GM12873 (cell line): ENCODE data around the gene RTL10.

Source experiments
- TF ChIP-seq, protein P1 (sequence below): IDR thresholded peaks from 2 replicates; pipeline ENCODE4 v1.5.1; 2012; ENCODE audit warnings: low read depth, mild to moderate bottlenecking, moderate library complexity, low read length, control low read depth; ENCODE audit not compliant: insufficient read depth; ENCODE audit errors: missing control alignments

The RTL10 gene, protein sequence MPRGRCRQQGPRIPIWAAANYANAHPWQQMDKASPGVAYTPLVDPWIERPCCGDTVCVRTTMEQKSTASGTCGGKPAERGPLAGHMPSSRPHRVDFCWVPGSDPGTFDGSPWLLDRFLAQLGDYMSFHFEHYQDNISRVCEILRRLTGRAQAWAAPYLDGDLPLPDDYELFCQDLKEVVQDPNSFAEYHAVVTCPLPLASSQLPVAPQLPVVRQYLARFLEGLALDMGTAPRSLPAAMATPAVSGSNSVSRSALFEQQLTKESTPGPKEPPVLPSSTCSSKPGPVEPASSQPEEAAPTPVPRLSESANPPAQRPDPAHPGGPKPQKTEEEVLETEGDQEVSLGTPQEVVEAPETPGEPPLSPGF

DNA sequence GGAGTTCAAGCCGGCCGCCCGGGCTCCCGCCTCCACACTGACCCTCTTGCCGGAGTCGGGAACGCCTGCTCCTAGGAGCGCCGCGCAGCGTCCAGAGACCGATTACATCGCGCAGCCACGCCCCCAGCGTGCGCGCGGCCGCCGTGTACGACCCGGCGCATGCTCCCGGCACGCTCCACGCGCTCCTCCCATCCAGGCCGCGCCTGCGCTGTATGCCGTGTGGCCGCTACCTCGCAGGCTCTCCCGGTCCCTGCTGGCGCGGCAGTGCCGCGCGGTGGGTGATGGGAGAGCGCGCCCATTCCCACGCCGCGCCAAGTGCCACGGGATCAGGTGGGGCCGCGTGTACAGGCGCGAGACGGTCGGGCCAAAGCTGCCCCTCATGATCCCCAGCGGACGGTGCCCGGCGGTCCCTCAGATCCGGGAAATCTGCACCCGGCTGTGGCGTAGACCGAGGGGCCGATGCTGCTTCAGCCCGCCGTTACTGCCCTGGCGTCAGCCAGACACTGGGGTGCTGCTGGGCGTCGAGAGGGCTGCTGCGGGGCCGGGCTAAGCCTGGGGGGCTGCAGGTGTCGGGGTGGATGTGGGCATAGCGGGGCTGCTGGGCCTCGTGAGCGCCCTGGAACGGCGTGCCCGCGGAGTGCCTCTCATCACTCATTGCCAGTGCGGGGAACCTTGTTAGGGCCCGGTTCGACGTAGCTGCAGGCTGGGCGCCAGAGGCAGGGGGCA lies at the start of gene RTL10, which contains the start of gene GNB1L:
RTL10 (minus strand) TSS at position 97 of the 726 bp plus-strand sequence. CDS start 2,613 bp downstream, outside the sequence.
GNB1L (minus strand) TSS at position 97 of the 726 bp plus-strand sequence. CDS start 33,519 bp downstream, outside the sequence.
- TF ChIP-seq, protein P1, sequence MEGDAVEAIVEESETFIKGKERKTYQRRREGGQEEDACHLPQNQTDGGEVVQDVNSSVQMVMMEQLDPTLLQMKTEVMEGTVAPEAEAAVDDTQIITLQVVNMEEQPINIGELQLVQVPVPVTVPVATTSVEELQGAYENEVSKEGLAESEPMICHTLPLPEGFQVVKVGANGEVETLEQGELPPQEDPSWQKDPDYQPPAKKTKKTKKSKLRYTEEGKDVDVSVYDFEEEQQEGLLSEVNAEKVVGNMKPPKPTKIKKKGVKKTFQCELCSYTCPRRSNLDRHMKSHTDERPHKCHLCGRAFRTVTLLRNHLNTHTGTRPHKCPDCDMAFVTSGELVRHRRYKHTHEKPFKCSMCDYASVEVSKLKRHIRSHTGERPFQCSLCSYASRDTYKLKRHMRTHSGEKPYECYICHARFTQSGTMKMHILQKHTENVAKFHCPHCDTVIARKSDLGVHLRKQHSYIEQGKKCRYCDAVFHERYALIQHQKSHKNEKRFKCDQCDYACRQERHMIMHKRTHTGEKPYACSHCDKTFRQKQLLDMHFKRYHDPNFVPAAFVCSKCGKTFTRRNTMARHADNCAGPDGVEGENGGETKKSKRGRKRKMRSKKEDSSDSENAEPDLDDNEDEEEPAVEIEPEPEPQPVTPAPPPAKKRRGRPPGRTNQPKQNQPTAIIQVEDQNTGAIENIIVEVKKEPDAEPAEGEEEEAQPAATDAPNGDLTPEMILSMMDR, result peak; percentile 6

DNA sequence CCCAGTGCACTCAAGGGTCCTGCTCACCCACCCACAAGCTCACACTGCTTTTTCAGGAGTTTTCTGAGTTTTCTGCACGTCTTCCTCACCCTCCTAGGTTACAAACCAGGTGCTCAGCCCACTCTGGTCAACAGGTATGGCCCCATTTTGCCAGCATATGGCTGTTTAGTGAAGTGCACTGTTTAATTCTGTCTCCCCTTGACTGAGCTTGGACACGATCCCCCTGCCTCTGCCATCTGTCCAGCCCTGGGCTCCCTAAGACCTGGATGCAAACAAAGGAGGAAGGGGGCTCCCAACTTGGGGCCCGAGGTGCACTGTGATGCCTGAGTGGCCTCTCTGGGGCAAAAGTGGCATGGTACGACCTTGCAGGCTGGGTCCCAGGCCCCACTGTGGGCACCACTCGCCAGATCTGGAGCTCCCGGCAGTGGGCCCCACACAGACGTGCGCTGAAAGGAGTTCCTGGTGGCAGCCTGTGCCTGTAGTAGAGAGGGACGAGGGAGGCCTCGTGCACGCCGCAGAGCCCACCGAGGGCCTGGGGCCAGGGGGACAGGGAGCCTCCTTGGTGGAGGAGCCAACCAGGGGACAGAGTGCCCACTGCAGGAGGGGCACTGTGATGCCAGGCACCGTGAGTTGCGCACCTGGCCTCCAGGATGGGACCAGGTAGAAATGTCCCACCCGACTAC lies 49.6 kb upstream of the RTL10 start:
- TF ChIP-seq, protein P1, result no peak

DNA sequence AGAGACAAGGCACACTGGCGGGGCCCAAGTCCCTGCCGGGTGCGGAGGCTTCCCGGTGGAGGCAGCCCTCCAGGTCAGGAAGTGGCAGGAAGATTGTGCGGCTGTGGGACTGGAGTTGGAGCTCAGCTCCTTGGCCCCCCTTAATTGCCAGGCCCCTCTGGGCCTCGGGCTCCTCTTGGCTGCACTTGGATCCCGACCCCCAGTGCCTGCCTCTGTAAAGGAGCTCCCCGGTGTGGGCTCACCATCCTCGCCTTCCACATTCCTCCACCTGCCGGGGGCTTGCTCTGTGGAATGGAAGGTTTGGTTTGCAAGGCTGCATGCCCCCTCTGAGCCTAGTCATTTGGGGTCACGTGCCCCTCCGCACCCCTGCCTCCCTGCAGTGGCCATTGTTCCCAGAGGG lies 48.8 kb upstream of the RTL10 start:
- TF ChIP-seq, protein P1, result no peak

DNA sequence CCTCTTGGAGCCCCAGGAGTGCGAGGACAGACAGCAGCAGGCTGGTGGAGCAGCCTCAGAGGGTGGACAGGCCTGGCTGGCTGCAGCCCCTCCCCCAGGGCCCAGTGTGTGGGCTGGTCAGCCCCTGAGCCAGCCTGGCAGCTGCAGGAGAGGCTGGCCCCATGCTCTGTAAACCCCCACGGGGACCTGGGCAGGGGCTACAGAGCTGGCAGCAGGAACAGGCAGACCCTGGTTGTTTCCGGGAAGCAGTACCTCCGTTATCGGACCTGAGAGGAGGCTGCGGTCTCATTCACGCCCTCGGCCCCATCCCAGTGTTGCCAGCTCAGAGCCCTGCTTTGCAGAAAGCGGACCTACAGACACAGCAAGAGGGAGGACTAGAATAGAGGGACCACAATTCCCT lies 48.4 kb upstream of the RTL10 start:
- TF ChIP-seq, protein P1, result no peak

DNA sequence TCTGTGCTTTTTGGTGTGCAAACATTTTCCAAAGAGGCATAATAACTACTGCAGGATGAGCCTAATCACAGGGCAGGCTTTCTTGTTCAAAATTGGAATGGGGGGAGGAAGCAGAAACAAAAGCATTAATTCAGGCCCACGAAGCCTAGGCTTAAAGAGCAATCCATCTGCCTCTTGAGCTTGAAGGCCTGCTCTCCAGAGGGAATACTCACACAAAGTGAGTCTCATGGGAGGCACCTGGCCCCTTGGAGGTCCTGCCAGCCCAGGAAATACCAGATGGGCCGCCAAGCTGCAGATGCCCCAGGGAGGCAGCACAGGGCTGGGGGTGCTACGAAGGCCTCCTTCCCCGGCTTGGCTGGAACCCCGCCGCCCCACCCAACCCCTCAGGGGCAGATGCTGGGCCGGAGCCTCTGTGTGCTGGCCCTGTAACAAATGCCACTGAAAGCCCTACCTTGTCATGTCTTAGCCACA lies 47.6 kb upstream of the RTL10 start:
- TF ChIP-seq, protein P1, result no peak

DNA sequence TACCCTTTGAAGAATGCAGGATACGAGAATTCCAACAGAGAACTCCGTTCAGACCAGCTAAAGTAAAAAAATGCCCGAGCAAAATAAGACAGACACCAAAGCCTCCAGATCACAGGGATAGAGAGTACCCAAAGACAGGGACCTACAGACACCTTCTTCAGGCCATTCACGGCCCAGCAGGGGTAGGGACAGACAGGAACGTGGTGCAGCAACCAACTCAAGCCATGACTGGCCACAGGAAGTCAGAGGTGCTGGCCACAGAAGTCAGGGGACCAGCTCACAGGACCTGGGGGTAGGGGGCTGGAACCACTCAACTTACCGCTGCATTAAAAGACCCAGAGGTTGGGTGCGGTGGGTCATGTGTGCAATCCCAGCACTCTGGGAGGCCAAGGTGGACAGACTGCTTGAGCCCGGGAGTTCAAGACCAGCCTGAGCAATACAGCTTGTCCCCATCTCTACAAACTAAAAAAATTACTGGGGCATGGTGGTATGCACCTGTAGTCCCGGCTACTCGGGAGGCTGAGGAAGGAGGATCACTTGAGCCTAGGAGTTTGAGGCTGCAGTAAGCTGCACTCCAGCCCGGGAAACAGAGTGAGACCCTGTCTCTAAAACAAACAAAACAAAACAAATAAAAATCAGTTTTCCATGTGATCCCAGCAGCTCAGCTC lies 47.0 kb upstream of the RTL10 start:
- TF ChIP-seq, protein P1, result no peak
